ENCODE results near the gene KIF5C. TPM values are rescaled to one million over a fixed set of nuclear protein-coding genes. Genes with fewer than 3 reads are reported as not detected.

The KIF5C gene
- 1 to 10 TPM in 3 of 4 donors, under 1 TPM in 1; 0.75 to 3.2 (median 2.3) TPM for total RNA-seq

DNA sequence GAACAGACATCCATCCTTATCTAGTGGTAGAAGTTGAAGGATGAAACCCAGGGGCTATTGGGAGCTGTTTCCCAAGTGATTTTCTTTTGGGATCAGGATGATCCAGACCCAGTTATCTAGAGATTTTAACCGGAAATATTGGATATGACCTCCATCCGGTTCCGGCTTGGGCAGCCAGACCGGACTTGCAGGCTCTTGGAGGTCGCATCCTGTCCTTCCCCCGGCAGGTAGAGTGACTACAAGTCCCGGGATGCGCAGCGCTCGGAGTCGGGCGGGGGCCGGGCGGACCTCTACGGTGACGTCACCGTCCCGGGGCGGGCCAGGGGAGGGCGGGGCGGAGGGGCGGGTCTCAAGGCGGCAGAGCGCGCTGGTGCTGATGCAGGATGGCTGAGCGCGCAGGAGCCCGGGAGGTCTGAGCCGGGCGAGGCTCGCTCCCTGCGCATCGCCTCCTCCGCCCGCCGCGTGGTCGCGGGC, at the start of gene KIF5C:
Gene KIF5C, plus strand, starts transcription at position 360 of the 474 bp plus-strand sequence. CDS start 391 bp downstream, outside the sequence.
- H3K27ac ChIP-seq, result peak within 1 kb of the TSS in 1 of 4 donors; percentile 4
- H3K27me3 ChIP-seq, result peaks cover 58% of the 10 kb centered on the region
- WGBS, 2 donors (ENCODE audit: low coverage in 1 of 2), result 2% methylated on average over 19 of the region's 39 CpGs; no CpG with 5 or more reads in 1 of the 2 donors
- H3K36me3 ChIP-seq, result no peaks in the 10 kb centered on the region
- H3K4me1 ChIP-seq, result peaks cover 0 to 27% (median 19%) of the 10 kb centered on the region in 4 donors
- intact Hi-C loops (cut with DNase I; ENCODE audit: low total_unique reads) (no loop called here), in situ Hi-C loops (cut with MboI; ENCODE audit: low pct_ligation_motif_present in 1 of 4, low pct_unique_long_range_greater_than_20kb in 1 of 4, low sequenced_read_pairs in 3 of 4) (no loop called here)
- TF ChIP-seq CTCF (IDR thresholded peaks at IDR 0.05) (no peak), POLR2AphosphoS5 (IDR thresholded peaks at IDR 0.05) (no peak), POLR2A (IDR thresholded peaks at IDR 0.05) (no peak), EP300 (IDR thresholded peaks at IDR 0.05; ENCODE audit: low read depth) (no peak)
- DNase-seq, result peak; percentile 84
- H3K9me3 ChIP-seq, result no peaks in the 10 kb centered on the region
- H3K4me3 ChIP-seq, result peak within 1 kb of the TSS; percentile 17 to 49 (median 32)

DNA sequence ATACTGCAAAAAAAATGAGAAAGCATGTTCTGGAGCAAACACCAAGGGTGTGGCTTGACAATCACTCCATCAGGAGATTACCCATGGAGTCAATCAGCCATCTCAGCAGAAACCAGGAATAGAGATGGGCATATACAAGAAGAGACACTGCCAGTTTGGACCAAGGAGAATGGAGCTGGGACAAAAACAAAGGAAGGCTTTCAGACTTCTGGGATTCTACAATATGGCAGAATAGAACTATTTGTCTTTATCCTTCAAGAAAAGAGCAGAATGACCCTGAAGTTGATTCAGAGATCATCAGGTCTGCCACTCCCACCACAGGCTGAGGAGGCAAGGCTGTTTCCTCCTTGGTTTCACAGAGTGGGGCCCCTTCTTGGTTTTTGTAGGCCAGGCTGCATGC, 48.2 kb upstream of the KIF5C start:
- Histone ChIP-seq H3K36me3 (no peaks in the 10 kb centered on the region), H3K9me3 (no peaks in the 10 kb centered on the region), H3K27ac (no peak overlapping the region), H3K27me3 (no peaks in the 10 kb centered on the region), H3K4me3 (no peak overlapping the region), H3K4me1 (no peaks in the 10 kb centered on the region)
- TF ChIP-seq EP300 (IDR thresholded peaks at IDR 0.05; ENCODE audit: low read depth) (no peak), POLR2A (IDR thresholded peaks at IDR 0.05) (no peak), CTCF (IDR thresholded peaks at IDR 0.05) (no peak), POLR2AphosphoS5 (IDR thresholded peaks at IDR 0.05) (no peak)
- in situ Hi-C loops (cut with MboI; ENCODE audit: low pct_ligation_motif_present in 1 of 4, low pct_unique_long_range_greater_than_20kb in 1 of 4, low sequenced_read_pairs in 3 of 4) (no loop called here), intact Hi-C loops (cut with DNase I; ENCODE audit: low total_unique reads) (no loop called here)
- no peak for DNase-seq

DNA sequence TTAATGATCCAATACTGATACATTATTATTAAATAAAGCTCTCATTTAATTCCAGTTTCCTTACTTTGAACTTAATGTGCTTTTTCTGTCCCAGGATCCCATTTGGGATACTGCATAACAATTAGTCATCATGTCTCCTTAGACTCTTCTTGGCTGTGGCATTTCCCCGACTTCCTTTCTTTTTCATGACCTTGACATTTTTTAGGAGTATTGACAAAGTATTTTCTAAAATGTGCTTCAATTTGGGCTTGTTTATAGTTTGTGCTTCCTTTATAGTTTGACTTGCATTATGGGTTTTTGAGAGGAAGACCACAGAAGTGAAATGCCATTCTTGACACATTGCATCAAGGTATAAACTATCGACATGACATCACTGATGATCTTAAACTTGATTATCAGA, 46.1 kb upstream of the KIF5C start:
- Histone ChIP-seq H3K36me3 (no peaks in the 10 kb centered on the region), H3K4me1 (no peaks in the 10 kb centered on the region), H3K9me3 (no peaks in the 10 kb centered on the region), H3K4me3 (no peak overlapping the region), H3K27ac (no peak overlapping the region), H3K27me3 (no peaks in the 10 kb centered on the region)
- TF ChIP-seq EP300 (IDR thresholded peaks at IDR 0.05; ENCODE audit: low read depth), result no peak
- no peak for TF ChIP-seq CTCF (IDR thresholded peaks at IDR 0.05)
- no peak for TF ChIP-seq POLR2A (IDR thresholded peaks at IDR 0.05)
- TF ChIP-seq POLR2AphosphoS5 (IDR thresholded peaks at IDR 0.05), result no peak
- in situ Hi-C loops (cut with MboI; ENCODE audit: low pct_ligation_motif_present in 1 of 4, low pct_unique_long_range_greater_than_20kb in 1 of 4, low sequenced_read_pairs in 3 of 4), result no loop called here
- 75 to 86% methylated on average over 2 of the region's 2 CpGs for WGBS, 2 donors (ENCODE audit: low coverage in 1 of 2)
- intact Hi-C loops (cut with DNase I; ENCODE audit: low total_unique reads), result no loop called here
- no peak for DNase-seq

GRCh38 chr2:148829618-148830017, 45.4 kb upstream of the KIF5C start:
- no peak for TF ChIP-seq POLR2AphosphoS5 (IDR thresholded peaks at IDR 0.05)
- no peak for TF ChIP-seq CTCF (IDR thresholded peaks at IDR 0.05)
- TF ChIP-seq EP300 (IDR thresholded peaks at IDR 0.05; ENCODE audit: low read depth), result no peak
- TF ChIP-seq POLR2A (IDR thresholded peaks at IDR 0.05), result no peak
- in situ Hi-C loops (cut with MboI; ENCODE audit: low pct_ligation_motif_present in 1 of 4, low pct_unique_long_range_greater_than_20kb in 1 of 4, low sequenced_read_pairs in 3 of 4), result no loop called here
- H3K9me3 ChIP-seq, result no peaks in the 10 kb centered on the region
- no peaks in the 10 kb centered on the region for H3K27me3 ChIP-seq
- H3K27ac ChIP-seq, result no peak overlapping the region
- no peak for DNase-seq
- H3K4me3 ChIP-seq, result no peak overlapping the region
- 88% methylated on average over 3 of the region's 3 CpGs; no CpG with 5 or more reads in 1 of the 2 donors for WGBS, 2 donors (ENCODE audit: low coverage in 1 of 2)
- H3K4me1 ChIP-seq, result no peaks in the 10 kb centered on the region
- no peaks in the 10 kb centered on the region for H3K36me3 ChIP-seq
- intact Hi-C loops (cut with DNase I; ENCODE audit: low total_unique reads), result no loop called here
